Measurements from ENCODE around the gene LRRFIP1.
"Not testable (repeated sequence)": the region's sequence is repeated elsewhere in the genome, so short reads cannot be mapped to it uniquely, and the experiment has no call there.

DNA sequence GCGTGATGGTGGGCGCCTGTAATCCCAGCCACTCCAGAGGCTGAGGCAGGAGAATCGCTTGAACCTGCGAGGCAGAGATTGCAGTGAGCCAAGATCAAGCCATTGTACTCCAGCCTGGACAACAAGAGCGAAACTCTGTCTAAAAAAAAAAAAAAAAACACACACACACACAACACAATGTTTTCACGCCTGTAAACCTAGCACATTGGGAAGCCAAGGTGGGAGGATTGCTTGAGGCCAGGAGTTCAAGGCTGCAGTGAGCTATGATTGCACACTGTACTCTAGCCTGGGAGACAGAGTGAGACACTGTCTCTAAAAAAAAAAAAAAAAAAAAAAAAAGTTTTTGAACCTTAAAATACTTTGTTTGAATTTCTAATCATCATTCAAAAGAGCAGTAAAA is 137.7 kb downstream of the LRRFIP1 start:
- not testable (repeated sequence) for TF ChIP-seq POLR2AphosphoS5 (IDR thresholded peaks at IDR 0.05)
- TF ChIP-seq, protein P1, sequence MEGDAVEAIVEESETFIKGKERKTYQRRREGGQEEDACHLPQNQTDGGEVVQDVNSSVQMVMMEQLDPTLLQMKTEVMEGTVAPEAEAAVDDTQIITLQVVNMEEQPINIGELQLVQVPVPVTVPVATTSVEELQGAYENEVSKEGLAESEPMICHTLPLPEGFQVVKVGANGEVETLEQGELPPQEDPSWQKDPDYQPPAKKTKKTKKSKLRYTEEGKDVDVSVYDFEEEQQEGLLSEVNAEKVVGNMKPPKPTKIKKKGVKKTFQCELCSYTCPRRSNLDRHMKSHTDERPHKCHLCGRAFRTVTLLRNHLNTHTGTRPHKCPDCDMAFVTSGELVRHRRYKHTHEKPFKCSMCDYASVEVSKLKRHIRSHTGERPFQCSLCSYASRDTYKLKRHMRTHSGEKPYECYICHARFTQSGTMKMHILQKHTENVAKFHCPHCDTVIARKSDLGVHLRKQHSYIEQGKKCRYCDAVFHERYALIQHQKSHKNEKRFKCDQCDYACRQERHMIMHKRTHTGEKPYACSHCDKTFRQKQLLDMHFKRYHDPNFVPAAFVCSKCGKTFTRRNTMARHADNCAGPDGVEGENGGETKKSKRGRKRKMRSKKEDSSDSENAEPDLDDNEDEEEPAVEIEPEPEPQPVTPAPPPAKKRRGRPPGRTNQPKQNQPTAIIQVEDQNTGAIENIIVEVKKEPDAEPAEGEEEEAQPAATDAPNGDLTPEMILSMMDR (IDR thresholded peaks at IDR 0.05 in 8 of 11, conservative IDR thresholded peaks at IDR 0.05 in 3 of 11) = not testable (repeated sequence)

Data from spleen (tissue), 7 donors.